ENCODE data around the gene CFAP99.

- no peak for TF ChIP-seq CTCF (conservative IDR thresholded peaks at IDR 0.05; ENCODE audit: low read depth, low read length)
- no peak for TF ChIP-seq CEBPB (IDR thresholded peaks at IDR 0.05; ENCODE audit: low read depth, low read length)
- TF ChIP-seq RFX5 (IDR thresholded peaks at IDR 0.05; ENCODE audit: low read depth, low read length), result no peak
- no peak for TF ChIP-seq SMC3 (IDR thresholded peaks at IDR 0.05; ENCODE audit: low read depth, low read length)
- TF ChIP-seq POLR2A (IDR thresholded peaks at IDR 0.05; ENCODE audit: low read depth, low read length), result no peak
- TF ChIP-seq NFE2L2 (IDR thresholded peaks at IDR 0.05; ENCODE audit: low read depth, low read length), result no peak
- no peak for TF ChIP-seq ELK1 (IDR thresholded peaks at IDR 0.05; ENCODE audit: borderline replicate concordance, low read depth, low read length)
Observed at GRCh38 chr4:2406920-2407319, 11.8 kb upstream of the CFAP99 start.

Data from IMR-90 (cell line).